ENCODE data around the gene PPM1M. TPM values are rescaled to one million over a fixed set of nuclear protein-coding genes. Genes with fewer than 3 reads are reported as not detected.
"Not testable (repeated sequence)": the region's sequence is repeated elsewhere in the genome, so short reads cannot be mapped to it uniquely, and the experiment has no call there.

The PPM1M gene
- total RNA-seq, 1 donor from 2014 or later, result 8.0 TPM

DNA sequence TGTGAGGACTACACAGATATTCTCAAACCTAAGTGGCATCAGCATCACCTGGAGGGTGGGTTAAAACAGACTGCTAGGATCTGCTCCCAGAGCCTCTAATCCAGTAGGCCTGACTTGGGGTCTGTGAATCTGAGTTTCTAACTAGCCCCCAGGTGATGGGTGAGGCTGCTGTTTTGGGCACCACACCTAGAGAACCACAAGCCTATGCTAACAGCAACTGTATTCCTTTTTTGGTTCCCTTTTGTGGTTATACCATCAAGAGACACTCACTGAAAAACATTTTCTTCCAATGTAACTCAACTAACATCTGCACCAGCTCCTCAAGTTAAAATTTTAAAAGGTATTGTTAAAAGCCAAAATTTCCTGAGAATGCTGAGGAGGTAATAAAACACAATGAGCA is 16.9 kb downstream of the PPM1M start:
- TF ChIP-seq, protein P1, sequence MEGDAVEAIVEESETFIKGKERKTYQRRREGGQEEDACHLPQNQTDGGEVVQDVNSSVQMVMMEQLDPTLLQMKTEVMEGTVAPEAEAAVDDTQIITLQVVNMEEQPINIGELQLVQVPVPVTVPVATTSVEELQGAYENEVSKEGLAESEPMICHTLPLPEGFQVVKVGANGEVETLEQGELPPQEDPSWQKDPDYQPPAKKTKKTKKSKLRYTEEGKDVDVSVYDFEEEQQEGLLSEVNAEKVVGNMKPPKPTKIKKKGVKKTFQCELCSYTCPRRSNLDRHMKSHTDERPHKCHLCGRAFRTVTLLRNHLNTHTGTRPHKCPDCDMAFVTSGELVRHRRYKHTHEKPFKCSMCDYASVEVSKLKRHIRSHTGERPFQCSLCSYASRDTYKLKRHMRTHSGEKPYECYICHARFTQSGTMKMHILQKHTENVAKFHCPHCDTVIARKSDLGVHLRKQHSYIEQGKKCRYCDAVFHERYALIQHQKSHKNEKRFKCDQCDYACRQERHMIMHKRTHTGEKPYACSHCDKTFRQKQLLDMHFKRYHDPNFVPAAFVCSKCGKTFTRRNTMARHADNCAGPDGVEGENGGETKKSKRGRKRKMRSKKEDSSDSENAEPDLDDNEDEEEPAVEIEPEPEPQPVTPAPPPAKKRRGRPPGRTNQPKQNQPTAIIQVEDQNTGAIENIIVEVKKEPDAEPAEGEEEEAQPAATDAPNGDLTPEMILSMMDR (conservative IDR thresholded peaks at IDR 0.05), result no peak
- H3K4me3 Mint-ChIP-seq, result no peak overlapping the region
- DNase-seq (ENCODE audit: extremely low spot score, unreplicated experiment), result no peak
- H3K27me3 Mint-ChIP-seq, result no peaks in the 10 kb centered on the region
- no peak overlapping the region for H3K27ac Mint-ChIP-seq
- no peaks in the 10 kb centered on the region for H3K9me3 Mint-ChIP-seq
- H3K4me1 Mint-ChIP-seq (ENCODE audit: unreplicated experiment), result no peaks in the 10 kb centered on the region
- H3K36me3 Mint-ChIP-seq, result peaks cover 55% of the 10 kb centered on the region

DNA sequence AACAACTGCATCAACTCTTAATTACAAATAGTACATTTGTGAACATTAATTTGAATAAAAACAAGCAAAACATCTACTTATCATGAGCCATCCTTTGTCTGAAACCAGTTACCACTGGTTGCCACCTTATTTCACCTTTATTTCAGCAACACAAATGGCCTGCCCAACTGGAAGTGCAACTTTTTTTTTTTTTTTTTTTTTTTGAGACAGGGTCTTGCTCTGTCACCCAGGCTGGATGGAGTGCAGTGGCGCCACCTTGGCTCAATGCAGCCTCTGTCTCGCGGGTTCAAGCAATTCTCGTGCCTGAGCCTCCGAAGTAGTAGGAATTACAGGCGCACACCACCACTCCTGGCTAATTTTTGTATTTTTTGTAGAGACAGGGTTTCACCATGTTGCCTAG is 19.8 kb downstream of the PPM1M start:
- H3K9me3 Mint-ChIP-seq, result no peaks in the 10 kb centered on the region

DNA sequence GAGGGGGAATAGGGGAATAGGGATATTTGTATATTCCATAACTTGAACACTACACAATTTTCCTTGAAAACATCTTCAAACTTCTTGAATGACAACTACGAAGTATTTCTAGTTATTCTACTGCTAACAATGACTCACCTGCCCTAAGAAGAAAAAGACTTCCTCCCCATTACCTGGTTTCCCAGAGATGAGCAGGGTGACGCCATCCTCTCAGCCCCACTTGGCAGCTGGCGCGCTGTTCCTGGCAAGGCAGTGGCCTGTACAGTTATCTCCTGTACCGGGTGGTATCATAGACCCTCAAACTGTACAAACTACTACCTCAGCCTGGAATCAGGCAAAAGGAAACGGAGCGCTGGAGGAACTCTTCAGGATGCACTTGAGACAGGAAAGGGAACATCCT is 22.5 kb downstream of the PPM1M start:
- Mint-ChIP-seq H3K4me1 (ENCODE audit: unreplicated experiment) (peaks cover 27% of the 10 kb centered on the region), H3K27me3 (no peaks in the 10 kb centered on the region), H3K36me3 (peaks cover 40% of the 10 kb centered on the region), H3K9me3 (no peaks in the 10 kb centered on the region), H3K4me3 (no peak overlapping the region), H3K27ac (peak overlapping the region; percentile 64)
- TF ChIP-seq, protein P1 (conservative IDR thresholded peaks at IDR 0.05), result no peak
- no peak for DNase-seq (ENCODE audit: extremely low spot score, unreplicated experiment)

More for the DNA sequence above, 19.8 kb downstream of the PPM1M start:
- H3K36me3 Mint-ChIP-seq, result peaks cover 46% of the 10 kb centered on the region
- no peak for DNase-seq (ENCODE audit: extremely low spot score, unreplicated experiment)
- peaks cover 5% of the 10 kb centered on the region for H3K4me1 Mint-ChIP-seq (ENCODE audit: unreplicated experiment)
- H3K4me3 Mint-ChIP-seq, result no peak overlapping the region
- no peaks in the 10 kb centered on the region for H3K27me3 Mint-ChIP-seq
- TF ChIP-seq, protein P1 (conservative IDR thresholded peaks at IDR 0.05), result no peak
- H3K27ac Mint-ChIP-seq, result peak overlapping the region; percentile 72

DNA sequence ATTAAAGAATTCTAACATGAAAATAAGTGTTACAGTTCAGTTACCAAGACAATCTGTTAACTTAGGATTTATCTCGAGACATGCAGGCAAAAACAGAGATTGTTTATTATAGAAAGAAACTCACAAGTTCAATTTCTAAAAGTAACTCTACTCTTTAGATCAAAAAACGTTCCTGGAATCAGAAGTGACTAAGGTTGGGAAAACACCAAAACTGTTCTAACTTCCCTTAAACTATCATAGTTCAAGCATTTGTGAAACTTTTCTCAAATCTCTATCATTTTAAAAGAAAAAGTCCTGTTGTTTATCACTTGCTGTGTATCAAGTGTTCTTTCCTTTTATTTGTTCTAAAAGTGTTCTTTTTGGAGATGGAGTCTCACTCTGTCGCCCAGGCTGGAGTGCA is 24.2 kb downstream of the PPM1M start:
- Mint-ChIP-seq H3K4me3 (no peak overlapping the region), H3K9me3 (no peaks in the 10 kb centered on the region)
- TF ChIP-seq, protein P1 (conservative IDR thresholded peaks at IDR 0.05), result no peak

DNA sequence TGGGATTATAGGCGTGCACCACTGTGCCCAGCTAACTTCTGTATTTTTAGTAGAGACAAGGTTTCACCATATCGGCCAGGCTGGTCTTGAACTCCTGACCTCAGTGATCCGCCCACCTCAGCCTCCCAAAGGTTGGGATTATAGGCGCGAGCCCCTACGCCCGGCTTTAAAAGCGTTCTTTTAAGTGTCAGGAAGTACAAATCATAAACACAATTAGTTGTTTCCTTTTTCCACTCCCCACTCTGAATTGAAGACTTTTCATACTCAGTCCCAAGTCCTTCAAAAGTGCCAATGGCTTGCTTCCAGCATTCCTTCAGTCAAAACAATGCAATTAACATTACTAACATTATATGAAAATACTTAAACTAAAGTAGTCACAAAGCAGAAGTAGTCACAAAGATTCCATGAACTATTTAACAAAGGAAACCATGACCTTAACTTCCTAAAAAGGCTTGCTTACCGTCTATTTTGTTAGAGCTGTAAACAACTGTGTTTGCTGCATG is 24.7 kb downstream of the PPM1M start:
- no peak for DNase-seq (ENCODE audit: extremely low spot score, unreplicated experiment)
- H3K9me3 Mint-ChIP-seq, result no peaks in the 10 kb centered on the region
- no peak overlapping the region for H3K4me3 Mint-ChIP-seq
- H3K27ac Mint-ChIP-seq, result no peak overlapping the region
- peaks cover 43% of the 10 kb centered on the region for H3K36me3 Mint-ChIP-seq
- H3K27me3 Mint-ChIP-seq, result no peaks in the 10 kb centered on the region
- peaks cover 30% of the 10 kb centered on the region for H3K4me1 Mint-ChIP-seq (ENCODE audit: unreplicated experiment)
- TF ChIP-seq, protein P1 (conservative IDR thresholded peaks at IDR 0.05), result no peak

More for the DNA sequence above, 24.2 kb downstream of the PPM1M start:
- H3K27me3 Mint-ChIP-seq, result no peaks in the 10 kb centered on the region
- peaks cover 41% of the 10 kb centered on the region for H3K36me3 Mint-ChIP-seq
- no peak for DNase-seq (ENCODE audit: extremely low spot score, unreplicated experiment)
- H3K27ac Mint-ChIP-seq, result no peak overlapping the region
- H3K4me1 Mint-ChIP-seq (ENCODE audit: unreplicated experiment), result peaks cover 27% of the 10 kb centered on the region

DNA sequence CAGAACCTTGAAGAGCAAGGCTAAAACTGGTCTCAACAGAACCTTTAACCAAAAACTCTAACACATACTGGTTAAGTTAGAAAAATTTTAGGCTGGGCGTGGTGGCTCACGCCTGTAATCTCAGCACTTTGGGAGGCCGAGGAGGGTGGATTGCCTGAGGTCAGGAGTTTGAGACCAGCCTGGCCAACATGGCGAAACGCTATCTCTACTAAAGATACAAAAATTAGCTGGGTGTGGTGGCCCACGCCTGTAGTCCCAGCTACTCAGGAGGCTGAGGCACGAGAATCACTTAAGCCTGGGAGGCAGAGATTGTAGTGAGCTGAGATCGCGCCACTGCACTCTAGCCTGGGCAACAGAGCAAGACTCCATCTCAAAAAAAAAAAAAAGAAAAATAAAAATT is 26.6 kb downstream of the PPM1M start:
- not testable (repeated sequence) for H3K27me3 Mint-ChIP-seq; DNase-seq (ENCODE audit: extremely low spot score, unreplicated experiment); H3K9me3 Mint-ChIP-seq; H3K27ac Mint-ChIP-seq; H3K4me3 Mint-ChIP-seq
- Mint-ChIP-seq H3K36me3 (peaks cover 38% of the 10 kb centered on the region), H3K4me1 (ENCODE audit: unreplicated experiment) (peaks cover 36% of the 10 kb centered on the region)
